ENCODE data around the gene NT5DC3.

The NT5DC3 gene

DNA sequence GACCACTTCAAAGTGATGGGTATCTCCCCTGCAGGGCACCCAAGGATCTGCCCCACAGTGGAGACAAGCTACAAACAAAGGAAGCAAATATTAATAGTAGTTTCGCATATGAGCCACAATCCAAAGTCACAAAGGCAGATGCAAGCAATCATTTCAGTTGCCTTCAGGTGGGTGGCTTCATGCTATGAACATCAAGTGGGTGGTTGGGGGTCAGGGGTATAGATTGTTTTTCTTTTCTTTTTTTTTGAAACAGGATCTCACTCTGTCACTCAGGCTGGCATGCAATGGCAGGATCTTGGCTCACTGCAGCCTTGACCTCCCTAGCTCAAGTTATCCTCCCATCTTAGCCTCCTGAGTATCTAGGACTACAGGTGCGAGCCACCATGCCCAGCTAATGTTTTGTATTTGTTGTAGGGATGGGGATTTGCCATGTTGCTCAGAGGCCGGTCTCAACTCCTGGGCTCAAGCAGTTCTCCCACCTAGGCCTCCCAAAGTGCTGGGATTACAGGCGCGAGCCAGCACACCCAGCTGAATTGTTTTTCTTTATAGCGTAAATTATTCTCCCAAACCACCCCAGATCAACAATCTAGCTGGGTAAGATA, 13.4 kb upstream of the NT5DC3 start:
- no peak for FAIRE-seq
- DNase-seq (ENCODE audit: insufficient read length), result no peak
- TF ChIP-seq POLR2A (IDR thresholded peaks at IDR 0.05; ENCODE audit: low read depth, low read length) (no peak), POLR2AphosphoS5 (IDR thresholded peaks at IDR 0.05; ENCODE audit: low read depth, low read length) (no peak), TAF1 (IDR thresholded peaks at IDR 0.05; ENCODE audit: borderline replicate concordance, low read depth, low read length) (no peak)

DNA sequence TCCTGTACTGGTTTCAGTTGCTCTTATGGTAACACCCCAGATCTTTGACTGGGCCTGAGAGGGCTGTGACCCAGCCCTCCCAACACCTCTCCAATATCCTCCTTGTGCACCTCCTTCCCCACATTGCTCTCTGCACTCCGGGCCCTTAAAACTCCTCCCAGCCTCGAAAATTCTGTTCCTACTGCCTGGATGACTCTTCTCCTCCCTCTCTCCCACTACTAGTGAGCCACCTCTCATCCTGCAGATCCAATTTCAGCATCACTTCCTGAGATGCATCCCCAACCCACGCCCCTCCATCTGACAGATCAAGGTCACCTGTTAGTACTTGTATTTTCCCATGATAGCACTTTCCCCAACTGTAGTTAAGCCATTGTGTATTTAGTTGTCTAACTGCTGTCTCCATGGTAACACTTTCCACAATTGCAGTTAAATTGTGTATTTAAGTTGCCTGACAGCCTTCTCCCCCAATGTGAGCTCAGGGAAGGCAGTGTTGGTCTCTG, 11.5 kb upstream of the NT5DC3 start:
- DNase-seq (ENCODE audit: insufficient read length), result no peak
- TF ChIP-seq POLR2A (IDR thresholded peaks at IDR 0.05; ENCODE audit: low read depth, low read length) (no peak), POLR2AphosphoS5 (IDR thresholded peaks at IDR 0.05; ENCODE audit: low read depth, low read length) (no peak), TAF1 (IDR thresholded peaks at IDR 0.05; ENCODE audit: borderline replicate concordance, low read depth, low read length) (no peak)
- no peak for FAIRE-seq

DNA sequence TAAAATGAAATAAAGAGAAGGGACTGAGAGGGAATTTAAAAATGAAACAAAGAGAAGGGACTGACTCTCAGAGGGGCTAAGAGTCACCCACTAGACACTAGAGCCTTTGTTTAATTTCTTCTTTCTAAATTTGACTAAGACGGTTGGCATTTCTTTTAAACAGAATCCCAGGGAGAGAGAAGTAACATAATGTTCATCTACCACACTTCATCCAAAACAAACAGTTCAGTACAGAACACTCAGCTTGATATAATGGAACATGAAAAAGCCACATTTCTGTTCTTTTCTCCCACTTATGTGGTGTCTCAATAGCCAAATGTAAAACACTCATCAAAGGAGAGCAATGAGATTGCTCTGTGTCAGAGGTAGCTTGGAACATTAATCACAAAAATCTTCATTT, 10.1 kb upstream of the NT5DC3 start:
- no peak for DNase-seq (ENCODE audit: insufficient read length)
- TF ChIP-seq TAF1 (IDR thresholded peaks at IDR 0.05; ENCODE audit: borderline replicate concordance, low read depth, low read length), result no peak
- no peak for TF ChIP-seq POLR2A (IDR thresholded peaks at IDR 0.05; ENCODE audit: low read depth, low read length)
- no peak for TF ChIP-seq POLR2AphosphoS5 (IDR thresholded peaks at IDR 0.05; ENCODE audit: low read depth, low read length)
- FAIRE-seq, result no peak

DNA sequence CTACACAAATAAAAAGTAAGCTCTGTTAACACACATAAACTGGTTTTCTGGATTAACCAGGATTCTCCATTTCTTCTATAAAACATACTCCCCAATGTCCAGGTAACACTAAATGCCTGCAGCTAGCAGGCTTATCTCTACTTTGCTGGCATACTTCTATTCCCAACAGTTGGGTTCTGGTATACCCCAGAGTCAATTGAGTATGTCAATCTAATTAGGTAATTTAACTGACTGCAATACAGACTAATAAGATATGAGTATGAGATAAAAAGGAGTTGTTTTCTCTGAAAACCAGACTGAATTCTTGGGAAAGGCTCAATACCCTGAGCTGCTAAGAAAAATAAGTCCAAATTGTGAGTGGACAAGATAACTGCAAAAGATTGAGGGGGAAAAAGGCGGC, 9.4 kb upstream of the NT5DC3 start:
- no peak for TF ChIP-seq POLR2A (IDR thresholded peaks at IDR 0.05; ENCODE audit: low read depth, low read length)
- TF ChIP-seq POLR2AphosphoS5 (IDR thresholded peaks at IDR 0.05; ENCODE audit: low read depth, low read length), result no peak
- no peak for FAIRE-seq
- no peak for DNase-seq (ENCODE audit: insufficient read length)

DNA sequence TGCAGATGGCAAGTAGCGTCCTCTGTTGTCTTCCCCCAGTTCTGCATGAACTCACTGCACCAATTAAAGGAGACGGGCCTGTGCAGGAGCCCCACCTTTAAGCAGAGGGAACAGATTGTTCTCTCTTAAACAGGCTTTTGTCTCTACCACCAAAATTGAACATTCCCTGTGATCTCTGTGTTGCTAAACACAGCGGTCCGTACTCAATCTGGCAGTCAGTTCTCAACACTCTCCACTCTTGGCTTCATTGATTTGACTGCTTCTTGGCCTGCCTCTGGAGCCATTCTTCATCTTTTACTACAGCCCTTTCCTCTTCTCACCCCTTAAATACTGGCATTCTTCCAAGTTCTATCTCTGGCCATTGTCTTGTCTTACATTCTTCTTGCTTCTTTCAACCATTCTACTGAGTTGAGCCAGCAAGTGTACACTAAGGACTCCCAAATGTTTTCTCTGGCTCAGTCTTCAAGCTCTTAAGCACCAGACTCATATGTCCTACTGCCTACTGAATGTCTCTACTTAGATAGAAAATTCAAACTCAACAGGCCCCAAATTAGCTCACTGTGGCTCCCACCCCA, 8.0 kb upstream of the NT5DC3 start:
- FAIRE-seq, result no peak
- TF ChIP-seq POLR2AphosphoS5 (IDR thresholded peaks at IDR 0.05; ENCODE audit: low read depth, low read length) (no peak), TAF1 (IDR thresholded peaks at IDR 0.05; ENCODE audit: borderline replicate concordance, low read depth, low read length) (no peak), POLR2A (IDR thresholded peaks at IDR 0.05; ENCODE audit: low read depth, low read length) (no peak)

DNA sequence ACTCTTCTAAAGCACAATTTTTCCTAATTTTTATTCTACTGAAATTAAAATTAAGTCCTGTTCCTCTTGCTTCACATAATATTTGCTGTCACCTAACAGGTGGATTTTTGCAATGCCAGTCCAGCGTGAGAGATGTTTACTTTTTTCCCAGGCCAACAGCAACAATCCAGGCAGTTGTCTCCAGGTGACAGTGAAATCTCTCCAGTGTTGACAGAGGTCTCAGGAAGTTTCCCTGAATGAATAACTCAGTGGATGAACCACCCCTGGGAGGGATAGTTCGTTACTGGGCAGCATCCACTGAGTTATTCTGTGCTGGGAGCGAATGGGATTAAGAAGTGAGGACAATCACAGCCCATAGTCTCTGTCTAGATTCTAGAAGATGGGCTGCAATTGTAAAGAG, 7.1 kb upstream of the NT5DC3 start:
- no peak for TF ChIP-seq POLR2AphosphoS5 (IDR thresholded peaks at IDR 0.05; ENCODE audit: low read depth, low read length)
- TF ChIP-seq TAF1 (IDR thresholded peaks at IDR 0.05; ENCODE audit: borderline replicate concordance, low read depth, low read length), result no peak
- no peak for TF ChIP-seq POLR2A (IDR thresholded peaks at IDR 0.05; ENCODE audit: low read depth, low read length)
- DNase-seq (ENCODE audit: insufficient read length), result no peak
- FAIRE-seq, result no peak

More for the DNA sequence above, 8.0 kb upstream of the NT5DC3 start:
- no peak for DNase-seq (ENCODE audit: insufficient read length)

DNA sequence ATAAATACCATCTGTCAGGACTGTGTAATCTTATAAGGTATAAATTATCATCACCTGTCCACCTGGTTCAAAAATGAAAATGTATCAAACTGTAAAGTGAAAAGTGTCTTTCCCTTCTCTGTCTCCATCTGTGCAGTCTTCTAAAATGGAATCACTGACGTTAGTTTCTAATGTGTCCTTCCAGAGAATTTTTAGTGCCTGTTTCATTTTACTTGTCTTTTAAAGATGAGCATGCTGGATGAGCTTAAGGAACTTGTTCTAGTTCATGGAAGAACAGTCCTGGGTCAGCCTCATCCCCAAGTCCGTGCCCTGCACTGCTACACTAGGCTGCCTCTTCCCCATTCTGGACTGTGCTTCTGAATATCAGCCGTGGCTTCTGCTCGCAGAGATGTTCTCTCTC, 5.4 kb upstream of the NT5DC3 start:
- FAIRE-seq (no peak), DNase-seq (ENCODE audit: insufficient read length) (no peak)
- no peak for TF ChIP-seq POLR2AphosphoS5 (IDR thresholded peaks at IDR 0.05; ENCODE audit: low read depth, low read length)
- TF ChIP-seq POLR2A (IDR thresholded peaks at IDR 0.05; ENCODE audit: low read depth, low read length), result no peak
- no peak for TF ChIP-seq TAF1 (IDR thresholded peaks at IDR 0.05; ENCODE audit: borderline replicate concordance, low read depth, low read length)

DNA sequence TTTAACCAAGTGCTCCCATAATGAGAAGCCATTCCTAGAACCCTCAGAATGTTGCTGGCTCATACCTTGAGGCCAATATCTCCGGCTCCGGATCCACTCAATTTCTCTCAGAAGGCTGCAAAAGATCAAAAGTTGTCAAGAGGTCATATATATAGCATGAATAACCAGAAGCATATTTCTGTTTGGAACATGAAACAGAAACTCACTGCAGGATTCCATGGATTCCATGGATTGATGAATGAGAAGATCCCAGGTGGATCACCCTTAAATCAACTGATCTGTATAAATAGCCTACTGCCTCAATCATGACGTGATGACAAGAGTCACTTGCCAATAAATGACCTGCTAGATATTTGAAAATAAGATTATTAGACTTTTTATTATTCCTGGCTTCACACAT, 3.3 kb upstream of the NT5DC3 start:
- DNase-seq (ENCODE audit: insufficient read length) (no peak), FAIRE-seq (no peak)

DNA sequence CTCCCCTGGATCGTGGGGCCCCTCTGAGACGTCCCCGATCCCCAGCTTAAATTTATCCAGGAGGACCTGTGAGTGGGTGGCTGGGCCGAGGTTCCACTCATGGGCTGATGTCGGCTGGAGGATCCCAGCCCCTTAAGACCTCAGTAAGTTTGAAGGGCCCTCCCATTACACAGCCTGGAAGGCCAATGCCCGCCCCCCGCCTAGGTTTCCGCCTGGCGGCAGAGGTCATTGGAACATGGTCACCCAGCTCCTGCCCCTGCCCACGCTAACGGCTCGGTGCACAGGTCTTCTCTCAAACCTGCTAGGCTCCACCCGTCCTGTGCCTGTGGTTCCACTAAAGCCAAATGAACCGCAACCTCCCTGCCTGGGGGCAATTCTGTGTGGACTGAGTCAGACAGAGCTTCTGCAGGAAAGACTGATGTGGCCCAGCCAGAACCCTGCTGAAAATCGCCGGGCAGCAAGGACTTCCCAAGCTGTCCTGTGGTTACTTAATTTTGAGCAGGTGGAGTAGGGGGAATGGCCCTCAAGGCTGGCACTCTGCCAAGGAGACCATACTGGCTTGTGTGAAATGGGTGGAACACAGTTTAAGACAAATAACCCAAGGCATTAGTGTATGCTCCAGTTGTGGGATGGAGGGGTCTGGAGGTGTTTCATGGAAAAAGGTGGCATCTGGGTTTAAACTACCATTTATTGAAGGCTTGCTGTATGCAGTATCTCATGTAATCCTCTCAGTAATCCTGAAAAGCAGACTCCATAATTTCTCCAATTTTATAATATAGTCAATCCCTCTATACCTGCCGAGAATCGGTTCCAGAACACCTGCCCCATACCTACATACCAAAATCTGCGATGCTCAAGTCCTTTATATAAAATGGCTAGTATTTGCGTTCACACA, 903 bp upstream of the NT5DC3 start:
- DNase-seq (ENCODE audit: insufficient read length) (peak; percentile 18), FAIRE-seq (peak; percentile 40)
- no peak for TF ChIP-seq POLR2AphosphoS5 (IDR thresholded peaks at IDR 0.05; ENCODE audit: low read depth, low read length)
- TF ChIP-seq POLR2A (IDR thresholded peaks at IDR 0.05; ENCODE audit: low read depth, low read length), result no peak
- TF ChIP-seq TAF1 (IDR thresholded peaks at IDR 0.05; ENCODE audit: borderline replicate concordance, low read depth, low read length), result no peak

More for the DNA sequence above, 3.3 kb upstream of the NT5DC3 start:
- no peak for TF ChIP-seq POLR2AphosphoS5 (IDR thresholded peaks at IDR 0.05; ENCODE audit: low read depth, low read length)
- TF ChIP-seq POLR2A (IDR thresholded peaks at IDR 0.05; ENCODE audit: low read depth, low read length), result no peak
- TF ChIP-seq TAF1 (IDR thresholded peaks at IDR 0.05; ENCODE audit: borderline replicate concordance, low read depth, low read length), result no peak

DNA sequence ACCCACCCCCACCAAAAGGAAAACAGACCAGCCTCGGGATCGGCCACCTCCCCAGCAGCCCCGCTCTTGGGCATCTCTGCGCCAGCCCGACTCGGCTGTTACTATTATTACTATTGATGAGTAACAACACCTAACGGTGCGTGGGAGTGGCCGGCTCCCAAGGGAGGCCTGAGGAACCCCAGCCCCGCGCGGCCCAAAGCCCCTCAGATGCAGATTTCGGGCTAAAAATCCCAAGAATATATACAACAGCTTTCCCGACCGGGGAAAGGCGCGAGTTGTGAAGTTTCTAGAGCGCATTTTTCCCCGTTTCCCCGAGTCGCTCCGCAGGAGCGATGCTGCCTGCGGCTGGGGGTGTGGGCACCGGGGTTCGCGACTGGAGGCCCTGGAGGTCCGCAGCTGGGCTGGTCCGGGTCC, 565 bp downstream of the NT5DC3 start:
- FAIRE-seq, result no peak

DNA sequence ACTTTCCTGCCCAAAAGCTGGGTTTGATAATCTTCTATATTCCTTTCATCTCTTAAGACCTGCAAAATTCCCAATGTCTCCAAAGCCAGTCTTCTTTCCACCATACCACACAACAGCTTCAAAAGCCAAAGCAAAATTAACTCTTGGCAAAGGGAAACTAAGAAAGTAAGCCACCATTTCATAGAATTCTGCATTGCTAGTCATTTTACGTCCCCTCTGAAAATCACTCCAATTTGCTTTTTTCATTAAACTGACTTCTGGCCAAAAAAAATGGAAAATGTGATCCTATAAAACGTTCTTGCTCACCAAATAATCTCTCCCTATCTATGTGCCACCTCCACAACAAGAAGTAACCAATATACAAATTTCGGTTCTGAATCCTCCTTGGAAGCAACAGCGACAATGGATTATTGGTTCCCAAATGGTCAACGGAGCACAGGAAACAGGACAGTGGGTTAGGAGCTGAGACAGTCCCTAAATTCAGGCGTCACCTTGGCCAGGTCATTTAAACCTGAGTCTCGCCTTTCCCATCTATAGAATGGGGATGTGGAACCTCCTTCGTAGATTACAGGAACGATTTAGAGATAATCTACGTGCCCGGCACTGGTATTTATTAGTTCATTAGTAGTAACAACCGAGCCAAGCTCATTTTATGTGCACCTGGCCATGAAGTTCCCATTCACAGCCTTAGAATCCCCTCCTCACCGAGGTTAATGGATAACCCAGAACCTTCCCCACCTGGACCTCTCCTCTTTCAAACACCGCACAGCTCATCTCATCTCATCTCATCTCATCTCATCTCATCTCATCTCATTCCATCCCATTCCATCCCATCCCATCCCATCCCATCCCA, 1.2 kb downstream of the NT5DC3 start:
- FAIRE-seq (peak; percentile 27), DNase-seq (ENCODE audit: insufficient read length) (no peak)
- TF ChIP-seq POLR2A (IDR thresholded peaks at IDR 0.05; ENCODE audit: low read depth, low read length) (no peak), TAF1 (IDR thresholded peaks at IDR 0.05; ENCODE audit: borderline replicate concordance, low read depth, low read length) (no peak), POLR2AphosphoS5 (IDR thresholded peaks at IDR 0.05; ENCODE audit: low read depth, low read length) (no peak)

More for the DNA sequence above, 565 bp downstream of the NT5DC3 start:
- no peak for TF ChIP-seq POLR2A (IDR thresholded peaks at IDR 0.05; ENCODE audit: low read depth, low read length)
- peak; percentile 29 for DNase-seq (ENCODE audit: insufficient read length)
